Inferior parietal cortex (tissue), 1 donor: ENCODE results near the gene CLMN.

Experiments used
- DNase-seq: peaks from one replicate; pipeline ENCODE4 v3.0.0-alpha.2; 2016; ENCODE audit errors: extremely low spot score

The CLMN gene

DNA sequence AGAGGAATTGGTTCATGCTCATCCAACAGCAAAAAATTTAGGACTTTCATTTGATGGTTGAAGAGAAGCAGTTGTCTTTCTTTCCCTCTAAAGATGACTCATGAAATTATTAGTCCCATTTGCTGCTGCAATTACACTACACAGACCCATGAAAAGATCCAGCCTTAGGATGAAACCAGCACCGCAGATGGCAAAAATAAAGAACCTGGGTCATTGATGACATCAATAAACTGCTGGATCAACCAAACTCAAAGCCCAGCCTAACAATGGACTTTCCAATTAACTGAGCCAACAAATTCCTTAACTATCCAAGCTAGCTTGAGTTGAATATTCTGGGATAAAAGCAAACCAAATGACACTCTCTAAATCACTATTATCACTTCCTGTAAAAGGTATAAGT is 183.1 kb downstream of the CLMN start:
- DNase-seq = no peak

GRCh38 chr14:95134304-95134933 is 185.3 kb downstream of the CLMN start:
- DNase-seq = no peak

DNA sequence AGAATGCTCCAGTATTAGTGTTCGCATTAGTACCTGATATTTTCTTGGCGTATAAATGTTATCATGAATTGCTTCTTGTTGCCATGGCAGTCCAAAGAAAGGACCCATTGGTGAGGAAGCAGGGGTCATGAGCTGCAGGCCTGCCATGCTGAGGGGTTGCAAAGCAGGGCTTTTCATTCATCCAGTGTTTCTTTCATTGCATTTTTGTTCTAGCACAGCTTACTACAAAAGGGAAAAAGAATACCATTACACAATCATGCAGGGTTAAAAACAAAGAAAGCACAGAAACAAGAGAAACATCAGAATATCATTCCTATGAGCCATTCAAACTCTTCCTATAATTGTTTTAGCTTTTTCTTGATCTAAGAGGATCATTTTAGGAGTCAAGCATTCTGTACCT is 186.4 kb downstream of the CLMN start:
- DNase-seq = no peak

DNA sequence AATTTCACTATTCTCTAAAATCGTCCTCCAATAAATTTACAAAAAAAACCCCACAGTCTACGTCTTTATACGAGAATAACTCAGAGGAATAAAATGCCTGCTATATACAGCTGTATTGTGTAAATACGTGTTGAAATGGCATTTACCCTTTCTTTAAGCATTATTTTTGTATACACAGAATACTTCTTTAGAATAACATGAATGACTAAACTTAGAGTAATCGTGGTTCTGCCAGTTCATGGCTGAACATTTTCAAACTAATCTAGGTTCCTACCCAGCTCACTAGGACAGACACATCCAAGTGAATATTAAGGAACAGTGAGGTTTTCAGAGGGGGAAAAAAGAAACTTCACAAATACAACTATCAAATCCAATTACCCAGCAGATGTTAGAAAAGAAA is 186.9 kb downstream of the CLMN start:
- no peak for DNase-seq
